GM20431 (cell line): Measurements from ENCODE around the gene RASAL2.
"Not testable (repeated sequence)": the region's sequence is repeated elsewhere in the genome, so short reads cannot be mapped to it uniquely, and the experiment has no call there.

Experiments used
- in situ Hi-C: fragments of 300-500 bp; cut with MseI, MboI; formaldehyde crosslinking; loops from one replicate; pipeline ENCODE4 v1.15.0; 2020; ENCODE audit warnings: low sequenced_read_pairs; ENCODE audit not compliant: unreplicated experiment

RASAL2 gene

GRCh38 chr1:178218550-178218949, 124.6 kb downstream of the RASAL2 start:
- in situ Hi-C loops: no loop called here

DNA sequence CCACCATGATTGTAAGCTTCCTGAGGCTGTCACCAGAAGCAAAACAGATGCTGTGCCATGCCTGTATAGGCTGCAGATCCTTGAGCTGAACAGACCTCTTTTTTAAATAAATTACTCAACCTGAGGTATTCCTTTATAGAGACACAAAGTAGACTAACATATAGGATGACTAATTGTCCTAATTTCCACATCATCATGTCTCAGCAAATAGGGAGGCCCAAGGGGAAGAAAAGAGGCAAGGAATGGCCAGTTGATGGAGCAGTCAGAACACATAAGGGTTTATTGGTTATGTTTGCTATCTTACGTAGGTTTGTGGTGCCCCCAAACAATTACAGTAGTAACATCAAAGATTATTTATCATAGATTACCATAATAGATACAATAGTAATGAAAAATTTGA, 126.2 kb downstream of the RASAL2 start:
- in situ Hi-C loops: no loop called here

DNA sequence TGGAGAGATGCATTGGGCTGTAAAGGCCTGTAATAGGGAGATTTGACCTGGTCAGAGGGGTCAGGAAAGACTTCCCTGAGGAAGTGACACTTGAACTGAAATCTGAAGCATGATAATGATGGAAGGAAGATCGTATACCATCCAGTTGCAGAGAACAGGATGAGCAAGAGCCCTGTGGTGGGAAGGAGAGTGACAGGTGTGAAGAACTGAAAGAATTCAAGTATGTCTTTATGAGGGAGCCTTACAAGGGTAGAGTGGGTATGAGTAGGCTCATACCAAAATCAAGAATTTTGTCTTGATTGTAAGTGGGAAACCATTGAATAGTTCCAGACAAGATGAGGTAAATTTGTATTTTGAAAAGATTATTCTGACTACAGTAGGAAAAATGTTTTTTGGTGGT, 129.4 kb downstream of the RASAL2 start:
- in situ Hi-C loops: no loop called here

DNA sequence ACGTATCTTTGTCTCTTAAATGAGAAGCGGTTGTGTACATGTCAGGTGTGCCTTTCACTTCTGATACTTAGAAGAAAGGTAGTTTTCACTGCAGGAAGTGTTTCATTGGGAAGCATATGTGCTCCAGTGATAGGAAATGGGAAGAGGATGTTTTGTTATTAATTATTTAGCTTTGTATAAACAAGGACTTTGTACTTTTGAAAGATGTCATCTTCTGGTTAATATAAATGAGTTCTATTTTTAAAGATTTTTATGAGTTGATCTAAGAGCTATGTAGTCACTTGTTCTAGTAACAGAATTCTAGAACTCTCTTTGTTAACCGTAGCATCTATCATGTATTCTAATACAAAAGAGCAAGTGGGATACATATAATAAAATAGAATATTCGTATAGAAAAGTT, 130.5 kb downstream of the RASAL2 start:
- in situ Hi-C loops: no loop called here

- in situ Hi-C loops: no loop called here
Measured at GRCh38 chr1:178230881-178231409, 137.0 kb downstream of the RASAL2 start.

GRCh38 chr1:178232108-178232507, 138.2 kb downstream of the RASAL2 start:
- in situ Hi-C loops: no loop called here

- in situ Hi-C loops: no loop called here
Measured at GRCh38 chr1:178232949-178233348, 139.0 kb downstream of the RASAL2 start.

DNA sequence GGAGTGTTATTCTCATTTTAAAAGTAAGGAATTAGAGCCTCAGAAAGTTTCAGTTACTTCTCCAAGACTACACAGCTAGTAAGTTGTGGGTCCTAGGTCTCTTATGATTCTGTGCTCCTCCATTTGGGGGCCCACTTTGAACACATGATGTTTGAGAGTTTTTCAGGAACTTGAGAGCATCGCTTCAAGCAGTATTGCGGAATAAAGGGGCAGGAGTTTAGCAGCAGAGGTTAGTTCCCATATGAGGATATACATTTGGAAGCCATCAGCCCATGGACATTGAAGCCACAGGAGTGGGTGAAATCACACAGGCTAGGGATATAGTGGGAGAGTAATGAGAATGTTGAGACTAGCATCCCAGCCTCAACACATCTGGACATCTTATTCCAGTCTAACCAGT, 143.2 kb downstream of the RASAL2 start:
- in situ Hi-C loops: no loop called here

DNA sequence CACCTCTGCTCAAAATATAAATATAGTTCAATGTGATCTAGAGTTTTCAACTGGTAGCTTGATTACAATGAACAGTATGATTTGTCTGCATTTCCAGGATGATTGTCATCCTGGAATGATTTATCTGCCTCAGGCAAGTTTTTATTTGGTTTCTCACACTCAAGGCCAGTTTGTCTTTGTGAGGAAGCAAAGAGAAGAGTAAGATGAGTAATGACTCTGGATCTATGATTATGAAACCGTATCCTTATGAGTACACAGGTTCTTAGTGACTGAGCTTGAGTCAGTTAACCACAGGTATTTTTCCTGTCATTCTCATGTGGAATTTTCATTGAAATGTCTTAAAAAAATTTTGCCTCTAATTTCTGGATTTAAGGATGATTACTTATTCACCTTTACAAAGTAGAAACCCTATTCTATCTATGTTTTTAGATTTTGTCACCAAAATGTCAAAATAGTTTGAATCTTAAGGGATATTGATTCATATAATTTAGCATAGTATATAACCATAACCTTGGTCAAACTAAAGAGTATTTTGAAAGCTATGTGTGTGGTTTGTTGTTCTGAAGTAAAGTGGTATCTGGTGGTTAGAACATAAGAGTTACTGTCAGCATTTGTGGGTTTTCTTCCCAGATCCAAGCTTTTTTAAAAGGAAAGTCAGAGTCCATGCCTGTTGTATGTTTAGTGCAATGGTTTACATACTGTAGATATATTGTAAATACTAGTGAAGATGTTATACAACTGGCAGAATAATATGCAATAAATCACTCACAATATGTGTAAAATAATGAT, 145.0 kb downstream of the RASAL2 start:
- in situ Hi-C loops: no loop called here

DNA sequence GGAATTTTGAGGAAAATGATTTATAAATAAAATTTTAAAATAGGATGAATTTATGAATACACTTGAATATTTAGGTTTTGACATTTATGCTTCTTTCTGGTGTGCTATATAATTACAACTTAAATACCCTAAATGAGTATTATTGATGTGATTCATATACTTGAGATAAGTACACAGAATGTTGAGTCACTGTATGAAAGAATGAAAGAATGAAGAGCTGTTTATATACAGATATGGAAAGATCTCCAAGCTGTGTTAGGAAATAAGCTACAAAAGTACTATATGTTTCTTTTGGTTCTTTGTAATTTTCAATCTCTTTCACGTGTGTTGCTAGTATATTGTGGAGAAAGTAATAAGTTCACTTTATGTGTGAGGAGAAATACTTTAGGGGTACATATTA, 147.2 kb downstream of the RASAL2 start:
- in situ Hi-C loops: no loop called here

GRCh38 chr1:178241837-178242236, 147.9 kb downstream of the RASAL2 start:
- in situ Hi-C loops: no loop called here

DNA sequence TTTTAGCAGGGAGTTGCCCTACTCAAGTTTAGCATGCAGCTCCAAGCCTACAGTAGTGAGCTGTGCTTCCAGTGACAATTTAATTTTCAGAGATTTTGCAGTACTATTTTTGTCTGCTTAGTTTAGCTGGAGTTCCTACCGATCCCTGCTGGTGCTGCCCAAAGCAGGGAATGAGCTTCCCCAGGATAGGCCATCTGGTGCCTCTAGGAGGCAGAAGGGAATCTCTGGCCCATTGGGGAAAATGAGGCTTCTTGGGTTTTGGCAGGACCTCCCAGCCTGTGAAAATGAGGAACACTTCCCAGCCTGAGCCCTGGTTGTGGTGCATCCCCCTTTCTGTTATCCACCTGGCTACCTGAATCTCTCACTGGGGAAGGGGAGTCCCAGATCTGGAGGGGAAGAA, 149.2 kb downstream of the RASAL2 start:
- in situ Hi-C loops: no loop called here

DNA sequence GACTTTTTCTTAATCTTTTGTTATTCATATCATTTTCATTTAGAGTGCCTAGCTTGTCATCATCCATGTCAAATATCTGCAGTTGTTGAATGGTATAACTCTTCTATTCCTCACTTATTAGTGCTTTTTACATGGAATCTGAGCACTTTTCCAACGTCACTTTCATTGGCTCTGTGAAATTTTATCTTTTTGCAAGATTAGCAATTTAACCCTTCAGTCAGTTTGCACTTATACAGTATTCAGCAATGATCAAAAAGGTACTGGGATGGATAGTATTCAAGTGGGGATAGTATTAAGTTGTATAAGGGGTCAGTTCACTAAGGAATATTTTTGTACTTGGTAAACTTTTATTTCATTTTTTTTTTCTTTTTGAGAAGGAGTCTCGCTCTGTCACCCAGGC, 150.0 kb downstream of the RASAL2 start:
- in situ Hi-C loops: no loop called here

- in situ Hi-C loops: not testable (repeated sequence)
Measured at GRCh38 chr1:178248284-178248683, 154.4 kb downstream of the RASAL2 start.

GRCh38 chr1:178253581-178253980, 159.7 kb downstream of the RASAL2 start:
- in situ Hi-C loops: not testable (repeated sequence)

DNA sequence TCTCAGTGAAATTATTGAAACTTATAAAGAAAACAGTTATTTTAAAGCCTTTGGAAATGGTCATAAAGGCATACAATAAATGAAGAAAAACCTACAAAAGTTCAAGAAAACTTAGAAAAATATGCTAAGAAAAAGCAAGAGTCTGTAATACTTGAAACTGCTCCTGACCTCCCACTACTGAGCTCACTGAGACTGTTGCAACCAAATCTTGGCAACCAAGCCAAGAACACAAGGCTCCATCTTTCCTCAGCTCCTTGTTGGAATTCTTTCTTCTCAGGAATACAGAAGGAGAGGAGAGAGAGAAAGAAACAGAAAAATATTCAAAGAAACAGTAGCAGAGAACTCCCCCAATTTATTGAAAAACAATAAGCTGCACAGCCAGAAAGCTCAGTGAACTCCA, 160.5 kb downstream of the RASAL2 start:
- in situ Hi-C loops: no loop called here

GRCh38 chr1:178258536-178258935, 164.6 kb downstream of the RASAL2 start:
- in situ Hi-C loops: no loop called here

- in situ Hi-C loops: no loop called here
Measured at GRCh38 chr1:178262120-178262500, 168.2 kb downstream of the RASAL2 start.

DNA sequence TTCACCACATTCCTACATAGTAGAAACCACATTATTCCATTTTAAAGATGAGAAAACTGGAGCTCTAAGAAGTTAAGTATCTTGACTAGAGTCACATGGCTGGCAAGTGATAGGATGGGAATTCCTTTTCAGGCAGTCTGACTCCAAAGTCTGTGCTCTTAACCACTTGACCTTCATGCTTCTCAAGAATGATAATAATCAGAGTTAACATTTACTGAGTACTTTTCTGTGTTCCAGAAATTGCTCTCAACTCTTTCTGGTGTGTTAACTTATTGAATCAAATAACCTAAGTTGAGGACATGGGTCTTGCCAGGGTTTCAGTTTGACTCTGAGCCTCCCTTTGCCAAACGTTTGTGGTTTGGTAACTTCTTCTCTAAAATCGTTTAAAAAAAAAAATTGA, 169.4 kb downstream of the RASAL2 start:
- in situ Hi-C loops: no loop called here

DNA sequence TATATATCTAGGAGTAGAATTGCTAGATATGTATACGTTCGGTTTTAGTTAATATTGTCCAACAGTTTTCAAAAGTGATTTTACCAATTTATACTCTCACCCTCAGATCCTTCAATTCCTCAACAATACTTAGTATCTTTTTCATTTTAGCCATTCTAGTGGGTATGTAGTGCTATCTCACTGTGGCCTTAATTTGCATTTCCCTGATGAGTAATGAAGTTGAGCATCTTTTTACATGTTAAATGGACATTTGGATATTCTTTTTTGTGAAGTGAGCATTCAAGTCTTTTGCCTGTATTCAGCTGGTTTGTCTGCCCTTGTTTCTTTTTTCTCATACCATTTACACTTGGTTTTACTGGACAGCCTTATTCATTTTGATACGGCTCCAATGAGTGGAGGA, 172.2 kb downstream of the RASAL2 start:
- in situ Hi-C loops: no loop called here

GRCh38 chr1:178266619-178267066, 172.7 kb downstream of the RASAL2 start:
- in situ Hi-C loops: no loop called here

GRCh38 chr1:178267646-178268094, 173.8 kb downstream of the RASAL2 start:
- in situ Hi-C loops: no loop called here
